GM12892 (cell line): ENCODE results near the gene APBA2.

Source experiments
- DNase-seq: peaks from one replicate; pipeline ENCODE4 v3.0.0; 2011; ENCODE audit not compliant: insufficient read length
- FAIRE-seq: peaks from 2 replicates; lab custom pipeline; 2011; peaks lifted over from hg19 to GRCh38; lab: Jason Lieb, UNC
- POLR2A ChIP-seq: IDR thresholded peaks from 2 replicates; pipeline ENCODE4 v1.6.1; 2011; ENCODE audit warnings: low read depth, low read length, control low read depth
- POLR2AphosphoS5 ChIP-seq: IDR thresholded peaks from 2 replicates; pipeline ENCODE4 v1.6.1; 2011; ENCODE audit warnings: low read depth, low read length, control low read depth
- TAF1 ChIP-seq: IDR thresholded peaks from 2 replicates; pipeline ENCODE4 v1.6.1; 2011; ENCODE audit warnings: low read depth, mild to moderate bottlenecking, control low read depth, low read length, borderline replicate concordance

Gene APBA2

GRCh38 chr15:28994831-28995596 is 109.2 kb downstream of the APBA2 start:
- FAIRE-seq = no peak
- DNase-seq = no peak
- TF ChIP-seq POLR2A (no peak), TAF1 (no peak), POLR2AphosphoS5 (no peak)

GRCh38 chr15:28995705-28996104 is 109.9 kb downstream of the APBA2 start:
- FAIRE-seq (no peak), DNase-seq (no peak)
- TF ChIP-seq TAF1 = no peak
- TF ChIP-seq POLR2A = no peak
- TF ChIP-seq POLR2AphosphoS5 = no peak

DNA sequence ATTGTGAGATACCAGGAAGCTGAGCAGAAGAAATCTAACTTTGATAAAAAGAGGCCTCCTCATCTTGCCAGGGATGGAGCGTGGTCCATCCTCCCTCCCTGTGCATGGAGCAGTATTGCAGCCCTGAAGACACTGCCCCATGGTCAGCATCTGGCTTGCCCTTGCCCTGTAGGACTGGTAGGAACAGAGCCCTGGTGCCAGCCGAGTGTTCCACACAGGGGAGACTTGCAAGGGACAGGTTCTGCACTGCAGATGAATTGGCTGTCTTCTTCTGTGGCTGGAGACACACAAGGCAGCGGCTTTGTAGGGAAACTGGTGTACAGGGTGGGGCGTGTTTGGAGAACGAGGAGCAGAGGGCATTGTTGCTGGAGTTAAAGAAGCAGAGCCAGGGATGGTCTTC is 110.5 kb downstream of the APBA2 start:
- FAIRE-seq (no peak), DNase-seq (no peak)
- TF ChIP-seq POLR2AphosphoS5 (no peak), TAF1 (no peak), POLR2A (no peak)

DNA sequence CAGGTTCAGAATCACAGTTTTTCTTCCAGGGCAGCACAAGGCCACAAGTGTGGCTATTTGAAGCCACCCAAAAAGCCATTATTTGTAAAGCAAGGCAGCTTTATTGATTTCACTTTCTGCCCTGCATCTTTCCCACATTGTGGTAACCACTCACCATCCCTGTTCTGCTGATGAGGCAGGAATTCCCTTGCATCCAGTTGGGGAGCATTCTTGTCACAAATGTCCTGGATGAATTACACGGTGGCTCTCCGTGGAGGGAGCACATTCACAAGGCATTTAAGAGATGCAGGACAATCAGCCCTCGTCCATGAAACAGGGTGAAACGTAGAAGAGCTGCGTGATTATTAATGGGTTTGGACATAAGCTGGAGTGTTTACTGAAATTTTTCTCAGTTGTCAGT is 111.2 kb downstream of the APBA2 start:
- FAIRE-seq (no peak), DNase-seq (no peak)
- TF ChIP-seq POLR2A (no peak), TAF1 (no peak), POLR2AphosphoS5 (no peak)

- no peak for TF ChIP-seq POLR2AphosphoS5
- no peak for TF ChIP-seq TAF1
- no peak for TF ChIP-seq POLR2A
- no peak for FAIRE-seq
- DNase-seq = no peak
These were observed 112.0 kb downstream of the APBA2 start for GRCh38 chr15:28997791-28998190.

GRCh38 chr15:28998511-28998910 is 112.7 kb downstream of the APBA2 start:
- DNase-seq = no peak
- FAIRE-seq = no peak
- TF ChIP-seq POLR2A (no peak), POLR2AphosphoS5 (no peak), TAF1 (no peak)

GRCh38 chr15:29003191-29003839 is 117.5 kb downstream of the APBA2 start:
- TF ChIP-seq POLR2A (no peak), TAF1 (no peak), POLR2AphosphoS5 (no peak)
- no peak for FAIRE-seq

DNA sequence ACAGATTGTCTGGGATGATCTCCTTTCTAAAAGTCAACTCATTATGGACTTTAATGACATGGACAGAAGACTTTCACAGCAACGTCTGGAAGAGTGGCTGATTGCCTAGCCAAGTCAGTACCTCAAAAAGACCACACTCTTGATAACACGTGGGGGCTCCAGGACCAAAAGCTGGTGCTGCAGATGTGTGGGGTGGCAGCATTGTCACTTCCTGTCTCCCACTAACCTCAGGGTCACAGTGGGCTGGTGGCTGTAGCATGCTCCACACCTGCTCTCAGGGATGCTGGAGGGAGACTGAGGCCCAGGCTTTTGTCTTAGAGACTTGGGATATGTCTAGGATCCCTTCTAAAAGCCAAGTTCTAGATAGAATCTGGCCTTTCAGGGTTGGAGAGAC is 118.1 kb downstream of the APBA2 start:
- no peak for DNase-seq
- no peak for TF ChIP-seq POLR2A
- no peak for TF ChIP-seq TAF1
- TF ChIP-seq POLR2AphosphoS5 = no peak
- no peak for FAIRE-seq

More at GRCh38 chr15:29003191-29003839, 117.5 kb downstream of the APBA2 start:
- no peak for DNase-seq

- TF ChIP-seq POLR2AphosphoS5 (no peak), POLR2A (no peak), TAF1 (no peak)
- no peak for DNase-seq
- FAIRE-seq = no peak
These were observed 120.2 kb downstream of the APBA2 start for GRCh38 chr15:29005931-29006330.

- no peak for DNase-seq
- TF ChIP-seq TAF1 = no peak
- no peak for TF ChIP-seq POLR2A
- TF ChIP-seq POLR2AphosphoS5 = no peak
- no peak for FAIRE-seq
These were observed 123.1 kb downstream of the APBA2 start for GRCh38 chr15:29008846-29009245.

DNA sequence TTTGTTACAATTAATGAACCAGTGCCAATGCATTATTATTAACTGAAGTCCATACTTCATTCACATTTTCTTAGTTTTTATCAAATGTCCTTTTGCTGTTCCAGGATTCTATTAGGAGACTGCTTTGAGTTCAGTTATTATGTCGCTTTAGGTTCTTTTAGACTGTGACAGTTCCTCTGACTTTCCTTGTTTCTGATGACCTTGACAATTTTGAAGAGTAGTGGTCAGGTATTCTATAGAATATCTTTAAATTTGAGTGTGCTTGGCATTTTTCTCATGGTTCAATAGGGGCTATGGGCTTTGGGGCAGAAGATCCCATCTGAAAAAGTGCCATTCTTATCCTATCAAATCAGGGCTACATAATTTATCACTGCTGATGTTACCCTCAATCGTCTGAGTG is 126.3 kb downstream of the APBA2 start:
- no peak for TF ChIP-seq TAF1
- TF ChIP-seq POLR2A = no peak
- TF ChIP-seq POLR2AphosphoS5 = no peak
- DNase-seq = no peak
- no peak for FAIRE-seq

DNA sequence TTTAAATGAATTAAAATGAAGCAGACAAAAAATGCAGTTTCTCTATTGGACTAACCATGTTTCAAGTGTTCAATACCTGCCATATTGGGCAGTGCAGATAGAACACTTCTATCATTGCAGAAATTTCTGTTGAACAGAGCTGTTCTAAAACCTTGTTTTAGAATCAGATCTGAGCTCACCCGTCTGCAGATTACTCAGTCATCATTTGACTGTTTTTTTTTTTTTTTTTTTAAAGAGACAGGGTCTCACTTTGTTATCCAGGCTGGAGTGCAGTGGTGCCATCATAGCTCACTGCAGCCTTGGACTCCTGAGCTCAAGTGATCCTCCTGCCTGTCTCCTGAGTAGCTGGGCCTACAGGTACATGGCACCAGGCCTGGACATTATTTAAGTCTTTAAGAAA is 128.7 kb downstream of the APBA2 start:
- DNase-seq (no peak), FAIRE-seq (no peak)
- TF ChIP-seq POLR2AphosphoS5 (no peak), TAF1 (no peak), POLR2A (no peak)
